HG03457 (cell line): ENCODE results near the gene DENND1A.
"Not testable (repeated sequence)": the region's sequence is repeated elsewhere in the genome, so short reads cannot be mapped to it uniquely, and the experiment has no call there.

ENCODE experiments used
- ATAC-seq: cut with Tn5 transposase; IDR thresholded peaks from one replicate; pipeline ENCODE4 v1.9.1; 2021; ENCODE audit warnings: moderate number of reproducible peaks; ENCODE audit not compliant: unreplicated experiment

The DENND1A gene

GRCh38 chr9:123335986-123336329 is 594.0 kb downstream of the DENND1A start:
- ATAC-seq: no peak

GRCh38 chr9:123335193-123335985 is 594.5 kb downstream of the DENND1A start:
- no peak for ATAC-seq

- no peak for ATAC-seq
Measured at GRCh38 chr9:123334639-123335038, 595.3 kb downstream of the DENND1A start.

GRCh38 chr9:123333058-123333669 is 596.8 kb downstream of the DENND1A start:
- not testable (repeated sequence) for ATAC-seq

- no peak for ATAC-seq
Measured at GRCh38 chr9:123331346-123332060, 598.4 kb downstream of the DENND1A start.
